MM.1S (cell line): ENCODE measurements around the gene EML6.

ENCODE experiments used
- DNase-seq: peaks from one replicate; pipeline ENCODE4 v3.0.0-alpha.2; 2015
- H2AFZ ChIP-seq: fragments of 300-600 bp; sonication (generic); 2 replicates; pipeline ENCODE4 v1.6.0; 2016; ENCODE audit warnings: antibody characterized with exemption, low read length
- H3F3A ChIP-seq: fragments of 300-600 bp; sonication (generic); 2 replicates; pipeline ENCODE4 v1.6.1; 2016; ENCODE audit warnings: mild to moderate bottlenecking, antibody characterized with exemption, low read length, moderate library complexity, mixed read lengths; ENCODE audit not compliant: insufficient read depth
- H3K27ac ChIP-seq: fragments of 300-600 bp; sonication (generic); 2 replicates; pipeline ENCODE4 v1.5.1; 2016; ENCODE audit warnings: mild to moderate bottlenecking, low read length
- H3K27me3 ChIP-seq: fragments of 300-600 bp; sonication (generic); replicated peaks from 2 replicates; pipeline ENCODE4 v1.6.0; 2016; ENCODE audit warnings: low read length; ENCODE audit not compliant: insufficient read depth
- H3K36me3 ChIP-seq: fragments of 300-600 bp; sonication (generic); replicated peaks from 2 replicates; pipeline ENCODE4 v1.6.1; 2016; ENCODE audit warnings: mild to moderate bottlenecking, low read length, mixed read lengths; ENCODE audit not compliant: insufficient read depth
- H3K4me1 ChIP-seq: fragments of 300-600 bp; sonication (generic); 2 replicates; pipeline ENCODE4 v1.6.1; 2016; ENCODE audit warnings: low read length, mixed read lengths
- H3K4me2 ChIP-seq: fragments of 300-600 bp; sonication (generic); 2 replicates; pipeline ENCODE4 v1.6.0; 2016; ENCODE audit warnings: low read depth, low read length
- H3K4me3 ChIP-seq: fragments of 300-600 bp; sonication (generic); 2 replicates; pipeline ENCODE4 v1.5.1; 2016; ENCODE audit warnings: low read length, mixed read lengths
- H3K79me2 ChIP-seq: fragments of 300-600 bp; sonication (generic); 2 replicates; pipeline ENCODE4 v1.6.1; 2016; ENCODE audit warnings: mixed run types, low read length, mixed read lengths
- H3K9ac ChIP-seq: fragments of 300-600 bp; sonication (generic); 2 replicates; pipeline ENCODE4 v1.6.1; 2016; ENCODE audit warnings: low read length, mixed read lengths
- H3K9me2 ChIP-seq: fragments of 300-600 bp; sonication (generic); replicated peaks from 2 replicates; pipeline ENCODE4 v1.6.1; 2016; ENCODE audit warnings: mild to moderate bottlenecking, low read length, mixed read lengths; ENCODE audit not compliant: insufficient read depth
- H3K9me3 ChIP-seq: fragments of 300-600 bp; sonication (generic); replicated peaks from 2 replicates; pipeline ENCODE4 v1.6.1; 2016; ENCODE audit warnings: mild to moderate bottlenecking, low read length, mixed read lengths; ENCODE audit not compliant: insufficient read depth
- H4K20me1 ChIP-seq: fragments of 300-600 bp; sonication (generic); 2 replicates; pipeline ENCODE4 v1.6.1; 2016; ENCODE audit warnings: mild to moderate bottlenecking, low read length, moderate library complexity, mixed read lengths; ENCODE audit not compliant: insufficient read depth
- CTCF ChIP-seq: fragments of 300-600 bp; sonication (generic); IDR thresholded peaks from 2 replicates; pipeline ENCODE4 v1.5.1; 2016; ENCODE audit warnings: antibody characterized with exemption, low read length, mixed read lengths
- EZH2 ChIP-seq: fragments of 300-600 bp; sonication (generic); optimal IDR thresholded peaks from 2 replicates; pipeline ENCODE3; 2017; ENCODE audit warnings: low read depth, mild to moderate bottlenecking, antibody characterized with exemption, low read length, mixed read lengths
- EZH2phosphoT487 ChIP-seq: fragments of 300-600 bp; sonication (generic); IDR thresholded peaks from 2 replicates; pipeline ENCODE4 v1.6.1; 2018; ENCODE audit warnings: antibody characterized with exemption, low read length

EML6 gene

GRCh38 chr2:54878182-54878581 is 154.7 kb downstream of the EML6 start:
- no peak for DNase-seq
- Histone ChIP-seq H4K20me1 (no peaks in the 10 kb centered on the region), H3K9me2 (no peaks in the 10 kb centered on the region), H3K4me1 (no peaks in the 10 kb centered on the region), H3K27ac (no peak overlapping the region), H3K4me3 (no peak overlapping the region), H3K36me3 (no peaks in the 10 kb centered on the region), H3K79me2 (no peaks in the 10 kb centered on the region), H3K9ac (no peak overlapping the region), H3K4me2 (no peak overlapping the region), H3K27me3 (no peaks in the 10 kb centered on the region), H3K9me3 (no peaks in the 10 kb centered on the region), H3F3A (no peaks in the 10 kb centered on the region), H2AFZ (no peak overlapping the region)
- TF ChIP-seq EZH2phosphoT487: no peak
- no peak for TF ChIP-seq CTCF
- TF ChIP-seq EZH2: no peak

GRCh38 chr2:54879032-54879431 is 155.6 kb downstream of the EML6 start:
- Histone ChIP-seq H3F3A (no peaks in the 10 kb centered on the region), H3K36me3 (no peaks in the 10 kb centered on the region), H2AFZ (no peak overlapping the region), H3K4me2 (no peak overlapping the region), H3K79me2 (no peaks in the 10 kb centered on the region), H3K9ac (no peak overlapping the region), H3K4me1 (no peaks in the 10 kb centered on the region), H3K27me3 (no peaks in the 10 kb centered on the region), H3K9me2 (no peaks in the 10 kb centered on the region), H4K20me1 (no peaks in the 10 kb centered on the region), H3K4me3 (no peak overlapping the region), H3K9me3 (no peaks in the 10 kb centered on the region), H3K27ac (no peak overlapping the region)
- TF ChIP-seq CTCF (no peak), EZH2phosphoT487 (no peak), EZH2 (no peak)
- DNase-seq: no peak

GRCh38 chr2:54879598-54880332 is 156.3 kb downstream of the EML6 start:
- DNase-seq: no peak
- no peak overlapping the region for H3K9ac ChIP-seq

More at GRCh38 chr2:54879598-54880332, 156.3 kb downstream of the EML6 start:
- Histone ChIP-seq H3K4me1 (no peaks in the 10 kb centered on the region), H4K20me1 (no peaks in the 10 kb centered on the region), H3K27me3 (no peaks in the 10 kb centered on the region), H3K27ac (no peak overlapping the region), H3K9me3 (no peaks in the 10 kb centered on the region), H2AFZ (no peak overlapping the region), H3K79me2 (no peaks in the 10 kb centered on the region), H3K9me2 (no peaks in the 10 kb centered on the region), H3K4me3 (no peak overlapping the region), H3K4me2 (no peak overlapping the region), H3K36me3 (no peaks in the 10 kb centered on the region), H3F3A (no peaks in the 10 kb centered on the region)
- TF ChIP-seq EZH2: no peak
- no peak for TF ChIP-seq CTCF
- TF ChIP-seq EZH2phosphoT487: no peak
